K562 (cell line): Measurements from ENCODE around the gene IFT81. TPM values are rescaled to one million over a fixed set of nuclear protein-coding genes. Genes with fewer than 3 reads are reported as not detected.

Source experiments
- CREM ChIP-seq: IDR thresholded peaks from 2 replicates; pipeline ENCODE4 v1.6.1; 2014; ENCODE audit warnings: antibody characterized with exemption, low read depth
- CTCFL ChIP-seq: IDR thresholded peaks from 2 replicates; pipeline ENCODE4 v1.6.1; 2011; ENCODE audit warnings: borderline replicate concordance, low read depth, mild to moderate bottlenecking, moderate library complexity, low read length; ENCODE audit not compliant: insufficient read depth, poor library complexity, severe bottlenecking
- DPF2 ChIP-seq: fragments of 450-650 bp; IDR thresholded peaks from 2 replicates; pipeline ENCODE4 v1.6.1; 2016
- ETV6 ChIP-seq, 3 experiments: fragments of 150-350 bp in 1 of 3; sonication (generic) in 1 of 3; formaldehyde crosslinking in 1 of 3; IDR thresholded peaks; 2 replicates each; pipeline versions ENCODE4 v1.6.1 to v1.8.0; 2014 to 2022; ENCODE audit warnings: borderline replicate concordance in 2 of 3, low read depth in 2 of 3, antibody characterized with exemption in 1 of 3, low read length in 1 of 3, mild to moderate bottlenecking in 1 of 3, missing genetic modification reagents in 1 of 3
- KLF1 ChIP-seq: fragments of 450-650 bp; IDR thresholded peaks from 2 replicates; pipeline ENCODE4 v1.6.1; 2016; ENCODE audit warnings: missing genetic modification characterization, missing compliant biosample characterization
- MAFK ChIP-seq: IDR thresholded peaks from 2 replicates; pipeline ENCODE4 v1.6.1; 2011; ENCODE audit warnings: low read length, improper control_type of control experiment
- MNT ChIP-seq, 2 experiments: fragments of 450-650 bp; conservative IDR thresholded peaks; 2 replicates each; pipeline ENCODE4 v1.6.1; 2017; ENCODE audit warnings: mild to moderate bottlenecking in 2 of 2, moderate library complexity in 2 of 2
- MYBL2 ChIP-seq, 2 experiments: fragments of 450-650 bp in 1 of 2; sonication (generic) in 1 of 2; formaldehyde crosslinking in 1 of 2; IDR thresholded peaks; 2 replicates each; pipeline versions ENCODE4 v1.6.1 to v1.8.1; 2017 to 2022; ENCODE audit warnings: borderline replicate concordance in 1 of 2, inconsistent platforms in 1 of 2, low read depth in 1 of 2, mild to moderate bottlenecking in 1 of 2, missing genetic modification reagents in 1 of 2, moderate library complexity in 1 of 2
- NEUROD1 ChIP-seq: fragments of 150-350 bp; IDR thresholded peaks from 2 replicates; pipeline ENCODE4 v1.6.1; 2014; ENCODE audit warnings: borderline replicate concordance, low read length, low read depth; ENCODE audit not compliant: partially characterized antibody
- PRPF4 ChIP-seq: fragments of 200-400 bp; formaldehyde crosslinking; IDR thresholded peaks from one replicate; pipeline ENCODE4 v1.6.1; 2017; ENCODE audit warnings: low read length, low read depth, mild to moderate bottlenecking; ENCODE audit not compliant: insufficient read depth, poor library complexity, severe bottlenecking
- RB1 ChIP-seq: fragments of 450-650 bp; IDR thresholded peaks from 2 replicates; pipeline ENCODE4 v1.6.1; 2017; ENCODE audit warnings: low read depth, mild to moderate bottlenecking
- UBTF ChIP-seq, 2 experiments: IDR thresholded peaks; 2 replicates each; pipeline ENCODE4 v1.6.1; 2012; ENCODE audit warnings: improper control_type of control experiment in 2 of 2, low read depth in 2 of 2, low read length in 2 of 2, borderline replicate concordance in 1 of 2
- WHSC1 ChIP-seq: IDR thresholded peaks from one replicate; pipeline ENCODE4 v1.6.1; 2012; ENCODE audit warnings: low read length, control low read depth, inconsistent platforms
- ZBTB12 ChIP-seq: fragments of 250-450 bp; sonication (Bioruptor Pico); IDR thresholded peaks from 2 replicates; pipeline ENCODE4 v1.4.0; 2020
- ZBTB8A ChIP-seq: fragments of 450-650 bp; IDR thresholded peaks from 2 replicates; pipeline ENCODE4 v1.6.1; 2018; ENCODE audit warnings: mild to moderate bottlenecking, moderate library complexity; ENCODE audit not compliant: partially characterized antibody
- ZC3H8 ChIP-seq: fragments of 450-650 bp; IDR thresholded peaks from 2 replicates; pipeline ENCODE4 v1.6.1; 2017
- ZFP36 ChIP-seq: fragments of 150-350 bp; IDR thresholded peaks from 2 replicates; pipeline ENCODE4 v1.6.1; 2018; ENCODE audit warnings: low read length, low read depth; ENCODE audit not compliant: partially characterized antibody
- ZNF184 ChIP-seq: sonication (generic); formaldehyde crosslinking; IDR thresholded peaks from 2 replicates; pipeline ENCODE4 v1.5.0; 2020; ENCODE audit warnings: missing genetic modification reagents
- ZNF511 ChIP-seq: sonication (generic); formaldehyde crosslinking; IDR thresholded peaks from 2 replicates; pipeline ENCODE4 v1.8.0; 2022; ENCODE audit warnings: mild to moderate bottlenecking, missing genetic modification reagents
- polyA plus RNA-seq, 8 experiments: library from polyadenylated mRNA; depleted of rRNA in 4 of 8; stranded (reverse) in 5 of 8; unstranded in 3 of 8; fragments of >200 nt; fragmentation: Nextera tagmentation in 2 of 8; fragmentation: Illumina TruSeq in 1 of 8; extraction: Ambion mirVana in 2 of 8; extraction: Trizol in 1 of 8; gene quantifications; 2 replicates each; pipeline versions ENCODE4 v1.2.1 to v1.2.3, GENCODE V29; 2011 to 2014; ENCODE audit warnings: inconsistent platforms in 1 of 8, missing spikeins in 1 of 8
- total RNA-seq, 7 experiments: library from RNA; depleted of rRNA in 6 of 7; stranded (reverse); fragments of >200 nt in 6 of 7; fragmentation: Illumina TruSeq in 2 of 7; extraction: Trizol in 2 of 7; gene quantifications; 2 replicates each; pipeline versions ENCODE4 v1.2.1 to v1.2.3, GENCODE V29; 2011 to 2021; ENCODE audit warnings: low replicate concordance in 1 of 7

IFT81 gene
- total and polyA plus RNA-seq, 9 of the 15 experiments (the other 6 are each of a cell fraction or from before 2014, with no cell fraction given) = 2.8 to 11.9 (median 7.9) TPM

- no peak for TF ChIP-seq ZNF511
- TF ChIP-seq RB1 = 0 out of 2 replicates have a peak, but pooled peaks have one; percentile 60
- TF ChIP-seq CREM = no peak
- no peak for TF ChIP-seq MYBL2 (IDR thresholded peaks at IDR 0.05; ENCODE audit: low read depth)
- TF ChIP-seq MYBL2 (CRISPR knock-in tag; IDR thresholded peaks at IDR 0.05; ENCODE audit: borderline replicate concordance) = no peak
- no peak for TF ChIP-seq ZNF184 (CRISPR knock-in tag)
- TF ChIP-seq CTCFL = no peak
- no peak for TF ChIP-seq WHSC1
- no peak for TF ChIP-seq PRPF4
- no peak for TF ChIP-seq NEUROD1
- TF ChIP-seq MAFK = no peak
- TF ChIP-seq MNT (conservative IDR thresholded peaks at IDR 0.05) = peak in 1 of 2 experiments; percentile 25; a peak in 1 of 4 replicates
- no peak for TF ChIP-seq KLF1 (tag)
- no peak for TF ChIP-seq ZBTB8A
- no peak for TF ChIP-seq ZBTB12 (CRISPR knock-in tag)
- TF ChIP-seq ETV6 (IDR thresholded peaks at IDR 0.05; ENCODE audit: borderline replicate concordance in 1 of 2, low read depth in 2 of 2, low read length in 1 of 2) = no peak
- TF ChIP-seq ETV6 (CRISPR knock-in tag; IDR thresholded peaks at IDR 0.05; ENCODE audit: borderline replicate concordance) = no peak
- no peak for TF ChIP-seq UBTF (IDR thresholded peaks at IDR 0.05; ENCODE audit: borderline replicate concordance in 1 of 2, low read depth in 2 of 2, low read length in 2 of 2)
- 0 out of 2 replicates have a peak, but pooled peaks have one; percentile 36 for TF ChIP-seq DPF2
- TF ChIP-seq ZFP36 = no peak
- TF ChIP-seq ZC3H8 = no peak
Measured at GRCh38 chr12:110100315-110100970, 23.7 kb upstream of the IFT81 start (continued).
